H9 (cell line): Measurements from ENCODE around the gene TAS2R42. TPM values are rescaled to one million over a fixed set of nuclear protein-coding genes. Genes with fewer than 3 reads are reported as not detected.

ENCODE experiments used
- DNase-seq: peaks from one replicate; pipeline ENCODE4 v3.0.0-alpha.2; 2017
- H2AFZ ChIP-seq: one replicate; pipeline ENCODE4 v1.6.1; 2013; ENCODE audit warnings: mild to moderate bottlenecking, low read length, control low read depth, moderate library complexity
- H2AK5ac ChIP-seq: 2 replicates; pipeline ENCODE4 v1.6.1; 2013; ENCODE audit warnings: low read length, control low read depth, mixed read lengths; ENCODE audit not compliant: insufficient read length
- H2BK120ac ChIP-seq: one replicate; pipeline ENCODE4 v1.6.1; 2013; ENCODE audit warnings: low read depth, mild to moderate bottlenecking, low read length, control low read depth, inconsistent platforms; ENCODE audit not compliant: poor library complexity, severe bottlenecking
- H2BK12ac ChIP-seq: 2 replicates; pipeline ENCODE4 v1.6.1; 2013; ENCODE audit warnings: low read length, control low read depth, mixed read lengths, low read depth; ENCODE audit not compliant: insufficient read length
- H2BK15ac ChIP-seq: 2 replicates; pipeline ENCODE4 v1.6.1; 2013; ENCODE audit warnings: low read depth, low read length, control low read depth
- H2BK20ac ChIP-seq: one replicate; pipeline ENCODE4 v1.6.1; 2013; ENCODE audit warnings: low read depth, mild to moderate bottlenecking, low read length, control low read depth, inconsistent platforms; ENCODE audit not compliant: poor library complexity, severe bottlenecking
- H2BK5ac ChIP-seq: 2 replicates; pipeline ENCODE4 v1.6.1; 2013; ENCODE audit warnings: low read length, control low read depth, mixed read lengths; ENCODE audit not compliant: insufficient read length
- H3K14ac ChIP-seq: 2 replicates; pipeline ENCODE4 v1.6.1; 2013; ENCODE audit warnings: low read length, control low read depth; ENCODE audit not compliant: insufficient read depth
- H3K18ac ChIP-seq: 2 replicates; pipeline ENCODE4 v1.6.1; 2013; ENCODE audit warnings: low read depth, mild to moderate bottlenecking, mixed read lengths, low read length, control low read depth; ENCODE audit not compliant: insufficient read length
- H3K23ac ChIP-seq: 2 replicates; pipeline ENCODE4 v1.6.1; 2013; ENCODE audit warnings: low read length, control low read depth, mixed read lengths, low read depth; ENCODE audit not compliant: insufficient read length
- H3K23me2 ChIP-seq: 2 replicates; pipeline ENCODE4 v1.6.1; 2013; ENCODE audit warnings: low read depth, mild to moderate bottlenecking, mixed read lengths, low read length, control low read depth; ENCODE audit not compliant: insufficient read length, poor library complexity, severe bottlenecking
- H3K27ac ChIP-seq: 2 replicates; pipeline ENCODE4 v1.5.1; 2013; ENCODE audit warnings: low read length, control low read depth, mixed read lengths, low read depth; ENCODE audit not compliant: insufficient read length
- H3K27me3 ChIP-seq: 2 replicates; pipeline ENCODE4 v1.6.1; 2013; ENCODE audit warnings: low read length, control low read depth, inconsistent platforms; ENCODE audit not compliant: insufficient read depth
- H3K4ac ChIP-seq: 2 replicates; pipeline ENCODE4 v1.6.1; 2013; ENCODE audit warnings: low read depth, mild to moderate bottlenecking, control low read depth, inconsistent platforms, low read length, moderate library complexity
- H3K4me1 ChIP-seq: 2 replicates; pipeline ENCODE4 v1.6.1; 2013; ENCODE audit warnings: low read length, control low read depth, inconsistent platforms; ENCODE audit not compliant: insufficient read depth
- H3K4me2 ChIP-seq: 2 replicates; pipeline ENCODE4 v1.6.1; 2013; ENCODE audit warnings: low read length, control low read depth, mixed read lengths; ENCODE audit not compliant: insufficient read length, insufficient read depth
- H3K56ac ChIP-seq: 2 replicates; pipeline ENCODE4 v1.6.1; 2013; ENCODE audit warnings: low read depth, mild to moderate bottlenecking, mixed read lengths, low read length, control low read depth; ENCODE audit not compliant: insufficient read length
- H3K79me1 ChIP-seq: 2 replicates; pipeline ENCODE4 v1.6.1; 2013; ENCODE audit warnings: low read depth, mild to moderate bottlenecking, moderate library complexity, low read length, control low read depth, inconsistent platforms; ENCODE audit not compliant: insufficient read depth, poor library complexity, severe bottlenecking
- H3K79me2 ChIP-seq: 2 replicates; pipeline ENCODE4 v1.6.1; 2013; ENCODE audit warnings: low read length, control low read depth, inconsistent platforms; ENCODE audit not compliant: insufficient read depth
- H3K9ac ChIP-seq: 2 replicates; pipeline ENCODE4 v1.6.1; 2013; ENCODE audit warnings: low read length, control low read depth, mixed read lengths; ENCODE audit not compliant: insufficient read length; ENCODE audit errors: extremely low read depth
- H3K9me3 ChIP-seq: one replicate; pipeline ENCODE4 v1.6.1; 2013; ENCODE audit warnings: low read depth, low read length, inconsistent platforms; ENCODE audit not compliant: control insufficient read depth
- H3T11ph ChIP-seq: one replicate; pipeline ENCODE4 v1.6.1; 2013; ENCODE audit warnings: mild to moderate bottlenecking, low read length, control low read depth, inconsistent platforms
- H4K20me1 ChIP-seq: one replicate; pipeline ENCODE4 v1.6.1; 2013; ENCODE audit not compliant: control insufficient read depth, insufficient read length, insufficient read depth
- H4K5ac ChIP-seq: 2 replicates; pipeline ENCODE4 v1.6.1; 2013; ENCODE audit warnings: low read depth, mild to moderate bottlenecking, mixed read lengths, low read length, control low read depth; ENCODE audit not compliant: insufficient read length
- H4K8ac ChIP-seq: replicated peaks from 2 replicates; pipeline ENCODE4 v1.6.1; 2013; ENCODE audit warnings: low read length, control low read depth, mixed read lengths, low read depth; ENCODE audit not compliant: insufficient read length
- H4K91ac ChIP-seq: 2 replicates; pipeline ENCODE4 v1.6.1; 2013; ENCODE audit warnings: low read depth, mild to moderate bottlenecking, moderate library complexity, mixed read lengths, low read length, control low read depth; ENCODE audit not compliant: insufficient read length
- H3K27ac Mint-ChIP-seq, 3 experiments: 2 replicates in 2 of 3; 3 replicates in 1 of 3; pipeline ENCODE4 v1.8.0; 2020 to 2021; ENCODE audit warnings: mixed read lengths in 3 of 3, mild to moderate bottlenecking in 1 of 3, moderate library complexity in 1 of 3
- H3K27me3 Mint-ChIP-seq: 2 replicates; pipeline ENCODE4 v1.8.0; 2021; ENCODE audit warnings: low read depth, mild to moderate bottlenecking, moderate library complexity, mixed read lengths
- H3K36me3 Mint-ChIP-seq, 3 experiments: 2 replicates in 2 of 3; 3 replicates in 1 of 3; pipeline ENCODE4 v1.8.0; 2020 to 2021; ENCODE audit warnings: low read depth in 3 of 3, mixed read lengths in 3 of 3; ENCODE audit not compliant: insufficient read depth in 1 of 3
- H3K4me1 Mint-ChIP-seq, 2 experiments: 2 replicates each; pipeline ENCODE4 v1.8.0; 2020; ENCODE audit warnings: mixed read lengths in 2 of 2
- H3K4me3 Mint-ChIP-seq, 2 experiments: 2 replicates in 1 of 2; 3 replicates in 1 of 2; pipeline ENCODE4 v1.8.0; 2020 to 2021; ENCODE audit warnings: mild to moderate bottlenecking in 2 of 2, mixed read lengths in 2 of 2, moderate library complexity in 1 of 2
- H3K9me3 Mint-ChIP-seq, 2 experiments: 2 replicates in 1 of 2; 3 replicates in 1 of 2; pipeline ENCODE4 v1.8.0; 2020; ENCODE audit warnings: mild to moderate bottlenecking in 2 of 2, mixed read lengths in 2 of 2, moderate library complexity in 1 of 2
- CTCF ChIP-seq: fragments of 200-600 bp; sonication (generic); conservative IDR thresholded peaks from 3 replicates; pipeline ENCODE4 v1.8.0; 2021; ENCODE audit warnings: antibody characterized with exemption, mild to moderate bottlenecking
- WGBS: extraction: QIAGEN DNeasy Blood & Tissue Kit; methylation state at CpG from one replicate; pipeline ENCODE4 v1.1.7; 2013; ENCODE audit warnings: missing lambda C conversion rate, low lambda C conversion rate, mixed read lengths; ENCODE audit not compliant: insufficient read length; ENCODE audit errors: extremely low coverage; 5-methylcytosine and 5-hydroxymethylcytosine counted together
- total RNA-seq: library from RNA; stranded (reverse); gene quantifications from 2 replicates; pipeline ENCODE4 v1.2.1, GENCODE V29; 2021

TAS2R42 gene
- total RNA-seq, 1 experiment from 2014 or later: not detected

DNA sequence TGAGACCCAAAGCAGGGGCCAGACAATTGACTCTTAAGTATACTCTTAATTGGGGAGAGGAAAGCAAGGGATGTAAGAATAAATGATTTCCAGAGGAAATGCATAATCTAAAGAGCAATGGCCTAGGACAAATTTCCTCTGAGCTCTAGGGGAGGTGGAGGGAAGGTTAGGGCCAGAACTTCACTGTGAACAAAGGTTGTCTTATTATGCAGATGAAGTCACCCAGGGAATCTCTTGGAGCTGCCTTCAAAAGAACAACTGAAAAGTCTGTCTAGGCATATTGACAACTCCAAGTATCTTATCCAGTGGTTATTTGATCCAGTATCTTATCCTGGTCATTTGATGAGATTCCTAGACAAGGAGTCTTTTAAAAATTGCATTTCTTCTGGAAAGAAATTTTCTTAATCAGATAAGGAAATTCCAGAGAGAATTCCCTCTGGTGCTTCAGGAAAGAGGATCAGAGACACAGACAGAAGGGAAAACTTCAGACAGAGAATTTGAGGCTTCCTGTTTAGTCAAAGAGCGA, 32.3 kb downstream of the TAS2R42 start:
- H2BK120ac ChIP-seq: no peak overlapping the region
- no peak overlapping the region for H2AK5ac ChIP-seq
- H3K9me3 ChIP-seq: no peaks in the 10 kb centered on the region
- Mint-ChIP-seq H3K4me1 (peaks cover 31 to 37% of the 10 kb centered on the region in 2 experiments), H3K9me3 (peaks cover 24 to 25% of the 10 kb centered on the region in 2 experiments), H3K27ac (no peak overlapping the region), H3K4me3 (no peak overlapping the region), H3K36me3 (peaks cover 16 to 47% (median 42%) of the 10 kb centered on the region in 3 experiments), H3K27me3 (no peaks in the 10 kb centered on the region)
- H2BK20ac ChIP-seq: no peak overlapping the region
- WGBS: no CpG with 5 or more reads among the region's 1 CpG
- no peak overlapping the region for H2AFZ ChIP-seq
- no peak overlapping the region for H3T11ph ChIP-seq
- no peak overlapping the region for H4K8ac ChIP-seq
- no peak overlapping the region for H3K56ac ChIP-seq
- no peak overlapping the region for H2BK15ac ChIP-seq
- H3K14ac ChIP-seq: no peak overlapping the region
- no peak overlapping the region for H2BK5ac ChIP-seq
- no peak for TF ChIP-seq CTCF
- DNase-seq: no peak
- H4K91ac ChIP-seq: no peak overlapping the region
- H4K5ac ChIP-seq: no peak overlapping the region
- H3K79me1 ChIP-seq: peaks cover 2% of the 10 kb centered on the region
- no peak overlapping the region for H3K18ac ChIP-seq
- no peaks in the 10 kb centered on the region for H3K27me3 ChIP-seq
- H2BK12ac ChIP-seq: no peak overlapping the region
- H3K4me2 ChIP-seq: no peak overlapping the region
- no peaks in the 10 kb centered on the region for H4K20me1 ChIP-seq
- no peak overlapping the region for H3K9ac ChIP-seq
- H3K4me1 ChIP-seq: no peaks in the 10 kb centered on the region
- no peak overlapping the region for H3K23ac ChIP-seq
- peaks cover 11% of the 10 kb centered on the region for H3K79me2 ChIP-seq
- no peak overlapping the region for H3K27ac ChIP-seq
- H3K23me2 ChIP-seq: no peaks in the 10 kb centered on the region
- no peak overlapping the region for H3K4ac ChIP-seq
